SW480 (cell line): ENCODE results near the gene TNFRSF11A.

Source experiments
- DNase-seq: peaks from one replicate; pipeline ENCODE4 v3.0.0-alpha.2; 2016; ENCODE audit warnings: low spot score

Gene TNFRSF11A

GRCh38 chr18:62345909-62346308 lies 20.8 kb downstream of the TNFRSF11A start:
- no peak for DNase-seq

GRCh38 chr18:62346333-62347088 lies 21.4 kb downstream of the TNFRSF11A start:
- no peak for DNase-seq

GRCh38 chr18:62347089-62347506 lies 22.0 kb downstream of the TNFRSF11A start:
- DNase-seq: no peak

- no peak for DNase-seq
Measured at GRCh38 chr18:62348474-62348873, 23.4 kb downstream of the TNFRSF11A start.

GRCh38 chr18:62353170-62353569 lies 28.1 kb downstream of the TNFRSF11A start:
- DNase-seq: no peak

- DNase-seq: no peak
Measured at GRCh38 chr18:62354151-62354550, 29.0 kb downstream of the TNFRSF11A start.

- no peak for DNase-seq
Measured at GRCh38 chr18:62357079-62357719, 32.1 kb downstream of the TNFRSF11A start.

- no peak for DNase-seq
Measured at GRCh38 chr18:62360805-62361204, 35.7 kb downstream of the TNFRSF11A start.

GRCh38 chr18:62361288-62361687 lies 36.2 kb downstream of the TNFRSF11A start:
- DNase-seq: no peak

GRCh38 chr18:62364558-62364957 lies 39.4 kb downstream of the TNFRSF11A start:
- DNase-seq: no peak

GRCh38 chr18:62365420-62365819 lies 40.3 kb downstream of the TNFRSF11A start:
- DNase-seq: no peak

GRCh38 chr18:62366992-62367391 lies 41.9 kb downstream of the TNFRSF11A start:
- DNase-seq: no peak

GRCh38 chr18:62368100-62368499 lies 43.0 kb downstream of the TNFRSF11A start:
- no peak for DNase-seq

GRCh38 chr18:62369129-62369644 lies 44.1 kb downstream of the TNFRSF11A start:
- DNase-seq: no peak

- no peak for DNase-seq
Measured at GRCh38 chr18:62370366-62370765, 45.3 kb downstream of the TNFRSF11A start.

GRCh38 chr18:62371436-62371835 lies 46.3 kb downstream of the TNFRSF11A start:
- no peak for DNase-seq

- DNase-seq: no peak
Measured at GRCh38 chr18:62372156-62372555, 47.0 kb downstream of the TNFRSF11A start.

GRCh38 chr18:62372882-62373281 lies 47.8 kb downstream of the TNFRSF11A start:
- no peak for DNase-seq

GRCh38 chr18:62374410-62374965 lies 49.4 kb downstream of the TNFRSF11A start:
- no peak for DNase-seq

- no peak for DNase-seq
Measured at GRCh38 chr18:62377131-62377807, 52.2 kb downstream of the TNFRSF11A start.

GRCh38 chr18:62379051-62379450 lies 53.9 kb downstream of the TNFRSF11A start:
- DNase-seq: no peak

- DNase-seq: no peak
Measured at GRCh38 chr18:62381373-62381772, 56.3 kb downstream of the TNFRSF11A start.

GRCh38 chr18:62384068-62384467 lies 59.0 kb downstream of the TNFRSF11A start:
- DNase-seq: no peak
